ENCODE results near the gene XXYLT1. TPM values are rescaled to one million over a fixed set of nuclear protein-coding genes. Genes with fewer than 3 reads are reported as not detected.

XXYLT1 gene
- total and polyA plus RNA-seq, 2 of the 4 experiments (the other 2 are of a cell fraction) = 14.7 to 18.1 TPM

DNA sequence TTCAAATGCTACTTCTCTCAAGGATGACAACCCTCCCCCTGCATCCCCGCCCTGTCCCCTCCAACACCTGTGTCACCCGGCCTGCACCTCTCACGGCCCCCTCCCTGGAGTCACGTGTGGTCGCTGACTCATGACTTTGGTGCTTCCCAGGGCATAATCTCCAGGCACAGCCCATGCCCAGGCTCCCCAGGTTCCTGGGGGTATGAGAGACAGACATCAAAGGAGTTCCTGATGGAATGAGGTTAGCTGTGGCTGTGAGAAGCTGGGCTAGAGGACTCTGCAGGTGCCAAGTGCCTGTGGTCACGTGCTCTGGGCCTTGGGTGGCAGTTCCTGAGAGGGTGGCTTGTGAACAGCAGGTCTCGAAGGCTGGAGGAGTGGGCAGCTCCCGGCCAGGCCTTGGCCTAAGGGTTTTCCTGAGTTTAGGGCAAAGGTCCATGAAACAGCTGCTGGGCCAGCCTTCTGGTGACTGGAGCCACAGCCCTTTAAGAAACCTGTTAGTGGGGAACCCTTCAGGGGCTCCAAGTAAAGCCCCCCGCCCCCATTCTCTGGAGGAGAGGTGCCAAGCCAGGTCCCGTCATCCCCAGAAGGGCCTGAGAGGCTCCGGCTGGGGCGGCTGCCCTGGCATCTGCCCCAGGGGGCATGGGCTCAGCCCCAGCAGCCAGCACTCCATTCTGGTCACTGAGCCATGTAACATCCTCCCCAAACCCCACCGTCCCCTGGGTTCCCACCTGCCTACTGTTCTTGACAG lies 230.0 kb downstream of the XXYLT1 start:
- BruUV-seq (replicated peaks) = no TSS peak
- ATAC-seq (ENCODE audit: low read depth) = no peak
- H3K4me1 ChIP-seq (ENCODE audit: control insufficient read depth, insufficient read depth, low read length) = no peaks in the 10 kb centered on the region

More for the DNA sequence above, 230.0 kb downstream of the XXYLT1 start:
- no peak overlapping the region for H2AK5ac ChIP-seq (ENCODE audit: low read depth, low read length)
- no peak overlapping the region for H2BK15ac ChIP-seq (ENCODE audit: low read depth, low read length)
- H3K9ac ChIP-seq (ENCODE audit: low read depth, low read length) = no peak overlapping the region
- no peak for DNase-seq
- no peak overlapping the region for H2AK9ac ChIP-seq (replicated peaks; ENCODE audit: low read depth, low read length, poor library complexity)
- no peak overlapping the region for H3K18ac ChIP-seq (ENCODE audit: low read depth, low read length)
- no peak overlapping the region for H4K5ac ChIP-seq (ENCODE audit: low read depth, low read length)
- H3K56ac ChIP-seq (ENCODE audit: extremely low read depth, insufficient read depth, low read length) = no peak overlapping the region
- peaks cover 46% of the 10 kb centered on the region for H3K27me3 ChIP-seq (ENCODE audit: control insufficient read depth, insufficient read depth, low read length)
- no peaks in the 10 kb centered on the region for H3K36me3 ChIP-seq (ENCODE audit: control insufficient read depth, insufficient read depth, low read length)
- ChIA-PET CTCF (interaction anchor here (2.1 kb wide), 1 partner anchor 10 kb away, joined by 4 read pairs; no protein-coding TSS in a partner anchor), POLR2A (ENCODE audit: unreplicated experiment) (no interaction called here)
- no peak overlapping the region for H2BK20ac ChIP-seq (ENCODE audit: low read depth, low read length)
- H2AFZ ChIP-seq (replicated peaks; ENCODE audit: low read length, poor library complexity) = no peak overlapping the region
- no peak overlapping the region for H3K27ac ChIP-seq (ENCODE audit: insufficient read depth, low read length)
- intact Hi-C loops (cut with micrococcal nuclease) (no loop called here), in situ Hi-C loops (cut with MboI; ENCODE audit: low sequenced_read_pairs) (no loop called here), dilution Hi-C loops (cut with HindIII; ENCODE audit: low sequenced_read_pairs, unreplicated experiment) (no loop called here)
- H3K14ac ChIP-seq (replicated peaks; ENCODE audit: low read depth, low read length) = no peak overlapping the region
- no peaks in the 10 kb centered on the region for H3K79me1 ChIP-seq (ENCODE audit: low read depth in 1 of 2, low read length in 2 of 2)
- no peak overlapping the region for H2BK5ac ChIP-seq (ENCODE audit: low read depth, low read length, poor library complexity, severe bottlenecking)
- H3K4me3 ChIP-seq (ENCODE audit: insufficient read depth, low read depth, low read length) = no peak overlapping the region
- H4K91ac ChIP-seq (ENCODE audit: insufficient read depth, low read depth, low read length) = no peak overlapping the region
- no peak overlapping the region for H4K8ac ChIP-seq (ENCODE audit: low read depth in 2 of 2, low read length in 2 of 2)
- no peak overlapping the region for H3K4ac ChIP-seq (ENCODE audit: low read depth, low read length)
- H3K9me3 ChIP-seq (ENCODE audit: control insufficient read depth, insufficient read depth, low read length) = peaks cover 4% of the 10 kb centered on the region
- no peaks in the 10 kb centered on the region for H4K20me1 ChIP-seq (ENCODE audit: insufficient read depth, low read length)
- no peak overlapping the region for H3K4me2 ChIP-seq (ENCODE audit: low read depth, low read length)
- H3K23ac ChIP-seq (ENCODE audit: low read depth, low read length) = no peak overlapping the region
- 83% methylated on average over 2 of the region's 13 CpGs; no CpG with 5 or more reads in 1 of the 2 experiments for WGBS, 2 experiments (ENCODE audit: extremely low coverage in 2 of 2, insufficient read length in 1 of 2)
- H2BK120ac ChIP-seq (ENCODE audit: low read depth, low read length) = no peak overlapping the region
- TF ChIP-seq CHD1 (IDR thresholded peaks at IDR 0.05; ENCODE audit: low read depth, low read length) (no peak), FOS (IDR thresholded peaks at IDR 0.05; ENCODE audit: low read depth, low read length) (no peak), NFE2L2 (IDR thresholded peaks at IDR 0.05; ENCODE audit: low read depth, low read length) (no peak), CEBPB (IDR thresholded peaks at IDR 0.05; ENCODE audit: low read depth, low read length) (no peak), MAFK (IDR thresholded peaks at IDR 0.05; ENCODE audit: low read depth, low read length) (no peak), POLR2A (IDR thresholded peaks at IDR 0.05; ENCODE audit: low read depth, low read length) (no peak), MAZ (IDR thresholded peaks at IDR 0.05; ENCODE audit: borderline replicate concordance, low read depth, low read length) (no peak), BHLHE40 (IDR thresholded peaks at IDR 0.05; ENCODE audit: low read depth, low read length) (no peak), SMC3 (IDR thresholded peaks at IDR 0.05; ENCODE audit: low read depth, low read length) (no peak)
- TF ChIP-seq, protein P1, sequence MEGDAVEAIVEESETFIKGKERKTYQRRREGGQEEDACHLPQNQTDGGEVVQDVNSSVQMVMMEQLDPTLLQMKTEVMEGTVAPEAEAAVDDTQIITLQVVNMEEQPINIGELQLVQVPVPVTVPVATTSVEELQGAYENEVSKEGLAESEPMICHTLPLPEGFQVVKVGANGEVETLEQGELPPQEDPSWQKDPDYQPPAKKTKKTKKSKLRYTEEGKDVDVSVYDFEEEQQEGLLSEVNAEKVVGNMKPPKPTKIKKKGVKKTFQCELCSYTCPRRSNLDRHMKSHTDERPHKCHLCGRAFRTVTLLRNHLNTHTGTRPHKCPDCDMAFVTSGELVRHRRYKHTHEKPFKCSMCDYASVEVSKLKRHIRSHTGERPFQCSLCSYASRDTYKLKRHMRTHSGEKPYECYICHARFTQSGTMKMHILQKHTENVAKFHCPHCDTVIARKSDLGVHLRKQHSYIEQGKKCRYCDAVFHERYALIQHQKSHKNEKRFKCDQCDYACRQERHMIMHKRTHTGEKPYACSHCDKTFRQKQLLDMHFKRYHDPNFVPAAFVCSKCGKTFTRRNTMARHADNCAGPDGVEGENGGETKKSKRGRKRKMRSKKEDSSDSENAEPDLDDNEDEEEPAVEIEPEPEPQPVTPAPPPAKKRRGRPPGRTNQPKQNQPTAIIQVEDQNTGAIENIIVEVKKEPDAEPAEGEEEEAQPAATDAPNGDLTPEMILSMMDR (conservative IDR thresholded peaks at IDR 0.05; ENCODE audit: low read depth, low read length) = no peak
- TF ChIP-seq, protein P2, sequence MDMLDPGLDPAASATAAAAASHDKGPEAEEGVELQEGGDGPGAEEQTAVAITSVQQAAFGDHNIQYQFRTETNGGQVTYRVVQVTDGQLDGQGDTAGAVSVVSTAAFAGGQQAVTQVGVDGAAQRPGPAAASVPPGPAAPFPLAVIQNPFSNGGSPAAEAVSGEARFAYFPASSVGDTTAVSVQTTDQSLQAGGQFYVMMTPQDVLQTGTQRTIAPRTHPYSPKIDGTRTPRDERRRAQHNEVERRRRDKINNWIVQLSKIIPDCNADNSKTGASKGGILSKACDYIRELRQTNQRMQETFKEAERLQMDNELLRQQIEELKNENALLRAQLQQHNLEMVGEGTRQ (IDR thresholded peaks at IDR 0.05; ENCODE audit: low read depth, low read length) = no peak
- TF ChIP-seq, protein P3, sequence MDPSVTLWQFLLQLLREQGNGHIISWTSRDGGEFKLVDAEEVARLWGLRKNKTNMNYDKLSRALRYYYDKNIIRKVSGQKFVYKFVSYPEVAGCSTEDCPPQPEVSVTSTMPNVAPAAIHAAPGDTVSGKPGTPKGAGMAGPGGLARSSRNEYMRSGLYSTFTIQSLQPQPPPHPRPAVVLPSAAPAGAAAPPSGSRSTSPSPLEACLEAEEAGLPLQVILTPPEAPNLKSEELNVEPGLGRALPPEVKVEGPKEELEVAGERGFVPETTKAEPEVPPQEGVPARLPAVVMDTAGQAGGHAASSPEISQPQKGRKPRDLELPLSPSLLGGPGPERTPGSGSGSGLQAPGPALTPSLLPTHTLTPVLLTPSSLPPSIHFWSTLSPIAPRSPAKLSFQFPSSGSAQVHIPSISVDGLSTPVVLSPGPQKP (IDR thresholded peaks at IDR 0.05; ENCODE audit: borderline replicate concordance, low read depth, low read length) = no peak
- no peaks in the 10 kb centered on the region for H3K9me1 ChIP-seq (ENCODE audit: insufficient read depth, low read length)

All from IMR-90 (cell line).